Thyroid gland (tissue), 4 donors: ENCODE measurements around the gene FN3K. TPM values are rescaled to one million over a fixed set of nuclear protein-coding genes. Genes with fewer than 3 reads are reported as not detected.

ENCODE experiments used
- DNase-seq, 2 donors: peaks; one replicate each; pipeline ENCODE4 v3.0.0-alpha.2; 2019
- H3K27ac ChIP-seq, 3 donors: fragments of 200-600 bp; sonication (generic); 1 replicate in 2 of 3; 2 replicates in 1 of 3; pipeline ENCODE4 v1.5.1; 2016 to 2019; ENCODE audit warnings: mild to moderate bottlenecking in 1 of 3, moderate library complexity in 1 of 3
- H3K27me3 ChIP-seq: fragments of 200-600 bp; sonication (generic); one replicate; pipeline ENCODE4 v1.5.1; 2019
- H3K36me3 ChIP-seq, 2 donors: fragments of 200-600 bp; sonication (generic); one replicate each; pipeline ENCODE4 v1.5.1; 2016 to 2019
- H3K4me1 ChIP-seq, 2 donors: fragments of 200-600 bp; sonication (generic); one replicate each; pipeline ENCODE4 v1.5.1; 2017 to 2019
- H3K4me3 ChIP-seq, 3 donors: fragments of 200-600 bp; sonication (generic); replicated peaks in 1 of 3; 1 replicate in 2 of 3; 2 replicates in 1 of 3; pipeline ENCODE4 v1.5.1; 2016; ENCODE audit warnings: mild to moderate bottlenecking in 1 of 3
- H3K9me3 ChIP-seq: fragments of 200-600 bp; sonication (generic); one replicate; pipeline ENCODE4 v1.5.1; 2017
- POLR2A ChIP-seq, 2 donors: fragments of 450-650 bp; IDR thresholded peaks; one replicate each; pipeline ENCODE4 v1.6.1; 2017; ENCODE audit warnings: antibody characterized with exemption in 2 of 2, mild to moderate bottlenecking in 2 of 2, moderate library complexity in 1 of 2
- WGBS, 2 donors: methylation state at CpG; one replicate each; pipeline ENCODE4 v1.1.5; 2017; 5-methylcytosine and 5-hydroxymethylcytosine counted together
- intact Hi-C: fragments of 100-400 bp; cut with DNase I; formaldehyde crosslinking; loops from one replicate; pipeline ENCODE4 v1.15.1; 2023
- total RNA-seq, 4 donors: library from RNA; depleted of rRNA; stranded (reverse); fragments of >200 nt; gene quantifications; one replicate each; pipeline ENCODE4 v1.2.3, GENCODE V29; 2016
- TF ChIP-seq, protein P1 (sequence below), 6 experiments: fragments of 200-600 bp in 3 of 6; fragments of 450-650 bp in 3 of 6; sonication (generic) in 3 of 6; IDR thresholded peaks; one replicate each; pipeline ENCODE4 v1.5.1; 2016 to 2019; ENCODE audit warnings: antibody characterized with exemption in 6 of 6, mild to moderate bottlenecking in 2 of 6, inconsistent platforms in 1 of 6, moderate library complexity in 1 of 6

Gene FN3K
- total RNA-seq, 4 donors from 2014 or later: 7.2 to 13.3 (median 12.0) TPM

DNA sequence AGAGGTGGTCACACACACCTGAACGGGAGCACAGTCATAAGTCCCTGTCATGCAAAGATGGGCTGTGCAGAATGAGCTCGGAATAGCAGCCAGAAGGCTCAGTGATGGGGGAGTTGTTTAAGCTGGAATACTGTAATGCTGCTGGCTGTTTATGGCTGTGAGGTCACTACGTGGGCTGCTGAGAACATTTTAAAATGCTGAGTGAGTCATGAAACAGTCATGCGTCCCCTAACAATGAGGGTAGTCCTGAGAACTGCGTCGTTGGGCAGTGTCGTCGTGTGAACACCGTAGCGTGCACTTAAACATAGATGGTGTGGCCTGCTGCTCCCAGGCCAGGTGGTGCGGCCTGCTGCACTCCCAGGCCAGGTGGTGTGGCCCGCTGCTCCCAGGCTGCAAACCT lies 56.1 kb downstream of the FN3K start:
- Histone ChIP-seq H3K9me3 (no peaks in the 10 kb centered on the region), H3K4me1 (no peaks in the 10 kb centered on the region), H3K4me3 (no peak overlapping the region), H3K27ac (no peak overlapping the region), H3K27me3 (no peaks in the 10 kb centered on the region), H3K36me3 (no peaks in the 10 kb centered on the region)
- TF ChIP-seq POLR2A (IDR thresholded peaks at IDR 0.05): no peak
- TF ChIP-seq, protein P1, sequence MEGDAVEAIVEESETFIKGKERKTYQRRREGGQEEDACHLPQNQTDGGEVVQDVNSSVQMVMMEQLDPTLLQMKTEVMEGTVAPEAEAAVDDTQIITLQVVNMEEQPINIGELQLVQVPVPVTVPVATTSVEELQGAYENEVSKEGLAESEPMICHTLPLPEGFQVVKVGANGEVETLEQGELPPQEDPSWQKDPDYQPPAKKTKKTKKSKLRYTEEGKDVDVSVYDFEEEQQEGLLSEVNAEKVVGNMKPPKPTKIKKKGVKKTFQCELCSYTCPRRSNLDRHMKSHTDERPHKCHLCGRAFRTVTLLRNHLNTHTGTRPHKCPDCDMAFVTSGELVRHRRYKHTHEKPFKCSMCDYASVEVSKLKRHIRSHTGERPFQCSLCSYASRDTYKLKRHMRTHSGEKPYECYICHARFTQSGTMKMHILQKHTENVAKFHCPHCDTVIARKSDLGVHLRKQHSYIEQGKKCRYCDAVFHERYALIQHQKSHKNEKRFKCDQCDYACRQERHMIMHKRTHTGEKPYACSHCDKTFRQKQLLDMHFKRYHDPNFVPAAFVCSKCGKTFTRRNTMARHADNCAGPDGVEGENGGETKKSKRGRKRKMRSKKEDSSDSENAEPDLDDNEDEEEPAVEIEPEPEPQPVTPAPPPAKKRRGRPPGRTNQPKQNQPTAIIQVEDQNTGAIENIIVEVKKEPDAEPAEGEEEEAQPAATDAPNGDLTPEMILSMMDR (IDR thresholded peaks at IDR 0.05): no peak
- intact Hi-C loops: no loop called here
- WGBS, 2 donors: 86 to 89% methylated on average over 11 to 12 of the region's 12 CpGs
- no peak for DNase-seq

DNA sequence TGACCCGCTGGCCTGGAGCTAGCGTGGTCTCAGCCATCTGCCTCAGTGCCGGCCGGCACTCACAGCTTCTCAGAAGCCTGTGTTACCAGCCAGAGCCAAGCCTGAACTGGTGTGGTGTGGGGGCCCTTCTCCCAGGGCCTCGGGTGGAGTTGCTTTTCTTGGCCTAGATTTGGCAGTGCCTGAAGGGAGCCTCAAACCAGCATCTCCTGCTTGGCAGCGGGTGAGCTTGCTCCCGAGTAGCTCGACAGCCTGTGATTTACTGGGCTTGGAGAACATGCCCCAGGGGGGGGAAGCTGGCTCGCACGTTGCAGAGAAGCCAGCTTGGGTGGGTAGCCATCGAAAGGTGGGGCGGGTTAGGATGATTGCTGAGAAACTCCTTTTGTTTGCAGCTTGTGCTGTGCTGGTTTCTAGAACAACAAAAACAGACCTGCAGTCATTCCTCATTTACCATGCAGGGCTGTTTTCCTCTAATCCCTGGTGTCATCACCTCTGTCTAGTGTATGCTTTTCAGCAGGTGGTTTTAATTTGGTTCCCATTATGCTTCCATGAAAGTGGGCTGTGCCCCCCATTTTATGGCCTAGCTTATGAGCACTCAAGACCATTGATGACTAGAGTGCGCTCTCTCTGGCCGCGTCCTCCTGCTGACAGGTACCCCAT lies 58.7 kb downstream of the FN3K start:
- H3K4me1 ChIP-seq: no peaks in the 10 kb centered on the region
- H3K27me3 ChIP-seq: no peaks in the 10 kb centered on the region
- TF ChIP-seq POLR2A (IDR thresholded peaks at IDR 0.05): no peak
- TF ChIP-seq, protein P1 (IDR thresholded peaks at IDR 0.05): no peak
- intact Hi-C loops: no loop called here
- no peaks in the 10 kb centered on the region for H3K9me3 ChIP-seq
- DNase-seq: no peak
- H3K36me3 ChIP-seq: no peaks in the 10 kb centered on the region
- H3K4me3 ChIP-seq: no peak overlapping the region
- 85 to 86% methylated on average over 12 to 15 of the region's 15 CpGs for WGBS, 2 donors
- H3K27ac ChIP-seq: no peak overlapping the region

DNA sequence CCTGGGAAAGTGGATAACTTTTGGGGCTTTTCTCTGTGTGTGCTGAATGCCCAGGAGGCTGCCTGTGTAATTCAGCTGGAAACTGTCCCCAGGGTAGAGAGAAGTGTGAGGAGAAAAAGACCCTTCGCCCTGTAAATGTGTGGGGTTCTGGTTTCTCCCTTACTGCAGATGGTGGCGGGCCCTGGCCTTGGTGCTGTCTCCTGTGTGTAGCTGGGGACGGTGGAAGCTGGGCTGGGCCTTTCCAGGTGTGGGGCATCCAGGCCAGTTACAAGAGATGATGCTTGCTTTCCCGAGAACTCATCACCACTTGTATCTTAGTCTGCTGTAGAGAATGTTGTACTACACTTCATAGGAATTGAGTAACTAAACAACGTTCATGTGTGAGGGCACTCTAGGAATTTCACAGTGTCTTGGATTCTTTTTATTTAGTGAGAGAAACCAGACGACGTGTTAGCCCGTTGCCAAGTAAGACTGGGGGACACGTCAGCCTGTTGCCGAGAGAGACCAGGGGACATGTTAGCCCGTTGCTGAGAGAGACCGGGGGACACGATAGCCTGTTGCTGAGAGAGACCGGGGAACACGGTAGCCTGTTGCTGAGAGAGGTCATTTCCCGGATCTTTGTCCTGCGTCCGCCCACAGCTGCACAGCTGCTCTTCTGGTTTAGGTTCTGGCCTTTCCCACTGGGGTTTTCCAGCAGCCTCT lies 59.5 kb downstream of the FN3K start:
- TF ChIP-seq, protein P1 (IDR thresholded peaks at IDR 0.05): no peak
- no peak for TF ChIP-seq POLR2A (IDR thresholded peaks at IDR 0.05)
- Histone ChIP-seq H3K36me3 (no peaks in the 10 kb centered on the region), H3K4me3 (no peak overlapping the region), H3K27ac (peak overlapping the region in 1 of 3 donors; percentile 28), H3K9me3 (no peaks in the 10 kb centered on the region), H3K27me3 (no peaks in the 10 kb centered on the region), H3K4me1 (no peaks in the 10 kb centered on the region)
- WGBS, 2 donors: 73 to 83% methylated on average over 18 of the region's 18 CpGs
- DNase-seq: peak in 1 of 2 donors; percentile 15
- intact Hi-C loops: no loop called here

DNA sequence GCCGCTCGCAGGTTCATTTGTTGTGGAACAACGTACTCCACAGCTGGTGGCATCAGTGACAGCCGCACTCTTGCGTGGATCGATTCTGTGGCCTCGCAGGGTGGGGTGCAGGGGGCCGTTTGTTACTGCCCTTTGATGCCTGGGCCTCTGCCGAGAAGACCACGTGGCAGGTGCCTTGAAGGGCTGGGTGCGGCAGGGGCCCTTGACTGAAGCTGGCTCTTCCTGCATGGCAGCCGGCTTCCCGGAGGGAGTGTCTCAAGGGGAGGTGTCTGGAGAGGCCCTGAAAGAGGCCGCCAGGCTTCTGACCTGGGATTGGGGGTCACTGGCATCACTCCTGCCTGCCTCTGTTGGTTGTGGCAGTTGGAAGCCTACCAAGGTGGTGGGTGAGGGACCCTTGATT lies 60.2 kb downstream of the FN3K start:
- 79 to 98% methylated on average over 6 to 7 of the region's 14 CpGs for WGBS, 2 donors
- Histone ChIP-seq H3K27ac (peak overlapping the region in 2 of 3 donors; percentile 5 to 28), H3K9me3 (no peaks in the 10 kb centered on the region), H3K36me3 (no peaks in the 10 kb centered on the region), H3K27me3 (no peaks in the 10 kb centered on the region), H3K4me1 (no peaks in the 10 kb centered on the region), H3K4me3 (no peak overlapping the region)
- DNase-seq: no peak
- intact Hi-C loops: no loop called here
- TF ChIP-seq POLR2A (IDR thresholded peaks at IDR 0.05): no peak
- TF ChIP-seq, protein P1 (IDR thresholded peaks at IDR 0.05): no peak

DNA sequence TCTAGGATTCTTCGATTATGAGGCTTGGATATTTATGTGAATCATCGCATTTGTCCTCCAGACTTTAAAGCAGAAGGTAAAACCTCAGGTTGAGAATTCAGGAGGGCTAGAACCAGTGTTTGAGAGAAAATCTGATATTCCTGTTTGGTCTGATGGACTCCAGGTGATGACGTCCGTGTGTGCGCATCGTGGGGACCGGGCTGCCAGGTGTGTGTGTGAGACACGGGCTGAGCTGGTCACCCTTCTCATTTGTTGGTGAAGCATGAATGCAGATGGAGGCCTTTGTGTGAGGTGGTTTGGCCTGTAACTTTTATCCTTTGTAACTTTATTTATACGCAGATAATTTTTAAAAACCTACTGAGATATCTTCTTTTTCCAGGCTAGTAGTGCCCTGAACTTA lies 61.6 kb downstream of the FN3K start:
- TF ChIP-seq, protein P1 (IDR thresholded peaks at IDR 0.05): no peak
- TF ChIP-seq POLR2A (IDR thresholded peaks at IDR 0.05): no peak
- no peak overlapping the region for H3K27ac ChIP-seq
- no peaks in the 10 kb centered on the region for H3K27me3 ChIP-seq
- 94 to 97% methylated on average over 9 of the region's 9 CpGs for WGBS, 2 donors
- intact Hi-C loops: no loop called here
- no peaks in the 10 kb centered on the region for H3K4me1 ChIP-seq
- no peaks in the 10 kb centered on the region for H3K36me3 ChIP-seq
- DNase-seq: no peak
- H3K9me3 ChIP-seq: no peaks in the 10 kb centered on the region
- no peak overlapping the region for H3K4me3 ChIP-seq
